Measurements from ENCODE around the gene TLK1. TPM values are rescaled to one million over a fixed set of nuclear protein-coding genes. Genes with fewer than 3 reads are reported as not detected.
A peak's percentile ranks its signal among the peaks of the same experiment; 100 is the strongest.

Gene TLK1
- total and polyA plus RNA-seq, 9 of the 15 experiments (the other 6 are each of a cell fraction or from before 2014, with no cell fraction given) = 20.2 to 101 (median 40.5) TPM

- POLR2A ChIA-PET = interaction anchor here (0.6 to 1.2 kb wide), 3 partner anchors 11 to 54 kb away, joined by 3 to 4 read pairs (median 3); no protein-coding TSS in a partner anchor
- H3K27me3 ChIP-seq (ENCODE audit: control insufficient read depth in 2 of 2, insufficient read depth in 2 of 2, low read length in 2 of 2) = no peaks in the 10 kb centered on the region
- no peaks in the 10 kb centered on the region for H3K79me2 ChIP-seq (ENCODE audit: control insufficient read depth, insufficient read depth, low read length)
- CTCF ChIA-PET (ENCODE audit: low intra/inter-chr PET ratio) = no interaction called here
- H3K9ac ChIP-seq (ENCODE audit: insufficient read depth in 1 of 2, low read depth in 2 of 2, low read length in 2 of 2) = no peak overlapping the region
- WGBS (ENCODE audit: insufficient coverage, low coverage, missing lambda C conversion rate) = 71% methylated on average over 5 of the region's 5 CpGs
- FAIRE-seq = no peak
- no peak for DNase-seq (ENCODE audit: extremely low read depth in 1 of 4, low spot score in 3 of 4)
- in situ Hi-C loops (cut with MboI) = loop anchor here (10.0 kb wide), 1 partner anchor 249 kb away; no protein-coding TSS in a partner anchor
- intact Hi-C loops (cut with micrococcal nuclease) = no loop called here
- peaks cover 12% of the 10 kb centered on the region; the same call in 2 of the 3 replicates for H3K36me3 ChIP-seq (ENCODE audit: control insufficient read depth, insufficient read depth, low read length)
- no peaks in the 10 kb centered on the region for H3K9me1 ChIP-seq (ENCODE audit: control insufficient read depth, insufficient read depth, low read length)
- no peaks in the 10 kb centered on the region for H4K20me1 ChIP-seq (replicated peaks; ENCODE audit: control insufficient read depth, insufficient read depth, low read length)
- H3K4me1 ChIP-seq (replicated peaks in 1 of 2; ENCODE audit: control insufficient read depth in 2 of 2, insufficient read depth in 2 of 2, low read length in 2 of 2) = peaks cover 0 to 6% of the 10 kb centered on the region in 2 experiments; a peak in 2 of 5 replicates
- no peak for TF ChIP-seq ZBTB34 (CRISPR knock-in tag; IDR thresholded peaks at IDR 0.05)
- 0 out of 2 replicates have a peak, but pooled peaks have one; percentile 2 for TF ChIP-seq SUPT5H (IDR thresholded peaks at IDR 0.05)
- TF ChIP-seq RBM22 (IDR thresholded peaks at IDR 0.05; ENCODE audit: low read depth, low read length, poor library complexity, severe bottlenecking) = peak; percentile 38
- no peaks in the 10 kb centered on the region for H3K9me3 ChIP-seq (replicated peaks; ENCODE audit: control insufficient read depth, insufficient read depth, low read depth, low read length)
- H3K27ac ChIP-seq (ENCODE audit: extremely low read depth, low read depth, low read length) = no peak overlapping the region
- H3K4me2 ChIP-seq (ENCODE audit: insufficient read depth, low read length) = no peak overlapping the region
- ATAC-seq = no peak; the same call in 1 of the 3 replicates
- H2AFZ ChIP-seq (ENCODE audit: low read depth, low read length) = no peak overlapping the region
- no TSS peak for BruUV-seq (replicated peaks)
- H3K4me3 ChIP-seq = no peak overlapping the region
These were observed 175.3 kb downstream of the TLK1 start for GRCh38 chr2:170985407-170985806.

- no peaks in the 10 kb centered on the region for H4K20me1 ChIP-seq (replicated peaks; ENCODE audit: control insufficient read depth, insufficient read depth, low read length)
- in situ Hi-C loops (cut with MboI) = loop anchor here (10.0 kb wide), 1 partner anchor 251 kb away; no protein-coding TSS in a partner anchor
- FAIRE-seq = peak; percentile 58
These were observed 176.6 kb downstream of the TLK1 start for GRCh38 chr2:170984079-170984478.

More at GRCh38 chr2:170984079-170984478, 176.6 kb downstream of the TLK1 start:
- Histone ChIP-seq H3K79me2 (ENCODE audit: control insufficient read depth, insufficient read depth, low read length) (no peaks in the 10 kb centered on the region), H3K9me1 (ENCODE audit: control insufficient read depth, insufficient read depth, low read length) (no peaks in the 10 kb centered on the region), H3K27me3 (ENCODE audit: control insufficient read depth in 2 of 2, insufficient read depth in 2 of 2, low read length in 2 of 2) (no peaks in the 10 kb centered on the region), H2AFZ (ENCODE audit: low read depth, low read length) (no peak overlapping the region), H3K27ac (ENCODE audit: extremely low read depth, low read depth, low read length) (no peak overlapping the region), H3K36me3 (ENCODE audit: control insufficient read depth, insufficient read depth, low read length) (peaks cover 3% of the 10 kb centered on the region; the same call in 2 of the 3 replicates), H3K4me2 (ENCODE audit: insufficient read depth, low read length) (no peak overlapping the region), H3K9ac (ENCODE audit: insufficient read depth in 1 of 2, low read depth in 2 of 2, low read length in 2 of 2) (no peak overlapping the region), H3K9me3 (replicated peaks; ENCODE audit: control insufficient read depth, insufficient read depth, low read depth, low read length) (no peaks in the 10 kb centered on the region), H3K4me1 (replicated peaks in 1 of 2; ENCODE audit: control insufficient read depth in 2 of 2, insufficient read depth in 2 of 2, low read length in 2 of 2) (peaks cover 0 to 6% of the 10 kb centered on the region in 2 experiments; a peak in 2 of 5 replicates), H3K4me3 (no peak overlapping the region)
- CTCF ChIA-PET (ENCODE audit: low intra/inter-chr PET ratio) = no interaction called here
- ATAC-seq (peak; percentile 37), DNase-seq (ENCODE audit: extremely low read depth in 1 of 4, low spot score in 3 of 4) (no peak)
- TF ChIP-seq BRD4 (IDR thresholded peaks at IDR 0.05) = no peak
- 0 out of 2 replicates have a peak, but pooled peaks have one; percentile 10 for TF ChIP-seq SUPT5H (IDR thresholded peaks at IDR 0.05)
- no TSS peak for BruUV-seq (replicated peaks)
- 5% methylated on average over 1 of the region's 1 CpG for WGBS (ENCODE audit: insufficient coverage, low coverage, missing lambda C conversion rate)
- intact Hi-C loops (cut with micrococcal nuclease) = no loop called here
- POLR2A ChIA-PET = interaction anchor here (0.6 to 0.8 kb wide), 2 partner anchors 177 to 442 kb away, joined by 4 to 7 read pairs; no protein-coding TSS in a partner anchor

All from K562 (cell line).